A673 (cell line): Measurements from ENCODE around the gene DPPA5.

ENCODE experiments used
- EZH2 ChIP-seq: fragments of 200-600 bp; sonication (generic); IDR thresholded peaks from 2 replicates; pipeline ENCODE4 v1.6.1; 2017; ENCODE audit warnings: borderline replicate concordance, low read depth, mild to moderate bottlenecking, mixed read lengths, antibody characterized with exemption, low read length; ENCODE audit not compliant: poor library complexity, severe bottlenecking
- TF ChIP-seq, protein P1 (sequence below): fragments of 300-800, 200-600 bp; sonication (generic); conservative IDR thresholded peaks from 2 replicates; pipeline ENCODE4 v1.5.1; 2017; ENCODE audit warnings: low read depth, mild to moderate bottlenecking, antibody characterized with exemption, low read length, moderate library complexity, mixed read lengths

DNA sequence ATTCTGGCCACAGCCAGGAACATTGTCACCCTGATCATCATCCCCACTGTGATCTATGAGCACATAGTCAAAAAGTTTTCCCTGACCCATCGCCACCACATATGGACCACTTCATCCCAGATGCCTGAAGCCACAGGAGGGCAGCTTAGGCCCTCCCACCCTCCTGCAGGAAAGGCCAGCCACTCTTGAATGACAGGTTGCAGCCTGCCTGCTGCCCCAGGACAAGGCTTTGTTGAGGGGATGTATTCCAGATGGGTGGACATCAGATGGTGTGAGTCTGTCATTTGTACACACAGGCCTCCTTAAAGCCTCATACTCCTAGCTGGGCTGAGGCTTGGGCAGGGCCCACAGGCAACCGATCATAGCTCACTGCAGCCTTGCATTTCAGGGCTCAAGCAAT is 30.8 kb downstream of the DPPA5 start:
- TF ChIP-seq, protein P1, sequence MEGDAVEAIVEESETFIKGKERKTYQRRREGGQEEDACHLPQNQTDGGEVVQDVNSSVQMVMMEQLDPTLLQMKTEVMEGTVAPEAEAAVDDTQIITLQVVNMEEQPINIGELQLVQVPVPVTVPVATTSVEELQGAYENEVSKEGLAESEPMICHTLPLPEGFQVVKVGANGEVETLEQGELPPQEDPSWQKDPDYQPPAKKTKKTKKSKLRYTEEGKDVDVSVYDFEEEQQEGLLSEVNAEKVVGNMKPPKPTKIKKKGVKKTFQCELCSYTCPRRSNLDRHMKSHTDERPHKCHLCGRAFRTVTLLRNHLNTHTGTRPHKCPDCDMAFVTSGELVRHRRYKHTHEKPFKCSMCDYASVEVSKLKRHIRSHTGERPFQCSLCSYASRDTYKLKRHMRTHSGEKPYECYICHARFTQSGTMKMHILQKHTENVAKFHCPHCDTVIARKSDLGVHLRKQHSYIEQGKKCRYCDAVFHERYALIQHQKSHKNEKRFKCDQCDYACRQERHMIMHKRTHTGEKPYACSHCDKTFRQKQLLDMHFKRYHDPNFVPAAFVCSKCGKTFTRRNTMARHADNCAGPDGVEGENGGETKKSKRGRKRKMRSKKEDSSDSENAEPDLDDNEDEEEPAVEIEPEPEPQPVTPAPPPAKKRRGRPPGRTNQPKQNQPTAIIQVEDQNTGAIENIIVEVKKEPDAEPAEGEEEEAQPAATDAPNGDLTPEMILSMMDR = no peak
- TF ChIP-seq EZH2 = no peak
